Activated T-helper 2 cell treated with anti-CD3 and anti-CD28 coated beads, Interferon-gamma antibody, Interleukin-2, Interleukin-4, amounts not matched to agents 10 μg/mL and 5 μg/mL and 100 μg/mL, durations not matched to agents 14 hours and 24 hours and 36 hours (primary cell): ENCODE results near the gene EXOC6B. TPM values are rescaled to one million over a fixed set of nuclear protein-coding genes. Genes with fewer than 3 reads are reported as not detected.

Source experiments
- DNase-seq: peaks from one replicate; pipeline ENCODE4 v3.0.0; 2021; ENCODE audit warnings: low spot score
- H3K27ac Mint-ChIP-seq: one replicate; pipeline ENCODE4 v1.8.0; 2021; ENCODE audit warnings: mixed read lengths
- H3K27me3 Mint-ChIP-seq: one replicate; pipeline ENCODE4 v1.8.0; 2021; ENCODE audit warnings: low read depth, mixed read lengths
- H3K36me3 Mint-ChIP-seq: one replicate; pipeline ENCODE4 v1.8.0; 2021; ENCODE audit warnings: low read depth, mixed read lengths
- H3K4me1 Mint-ChIP-seq: one replicate; pipeline ENCODE4 v1.8.0; 2021; ENCODE audit warnings: low read depth, mixed read lengths
- H3K4me3 Mint-ChIP-seq: one replicate; pipeline ENCODE4 v1.8.0; 2021; ENCODE audit warnings: low read depth, mild to moderate bottlenecking, moderate library complexity, mixed read lengths
- H3K9me3 Mint-ChIP-seq: one replicate; pipeline ENCODE4 v1.8.0; 2021; ENCODE audit warnings: mixed read lengths
- intact Hi-C: fragments of 100-400 bp; cut with micrococcal nuclease; formaldehyde crosslinking; loops from one replicate; pipeline ENCODE4 v1.15.1; 2023
- total RNA-seq: library from RNA; stranded (reverse); gene quantifications from 2 replicates; pipeline ENCODE4 v1.2.3, GENCODE V29; 2022

The EXOC6B gene
- total RNA-seq, 1 donor from 2014 or later = 9.4 TPM

DNA sequence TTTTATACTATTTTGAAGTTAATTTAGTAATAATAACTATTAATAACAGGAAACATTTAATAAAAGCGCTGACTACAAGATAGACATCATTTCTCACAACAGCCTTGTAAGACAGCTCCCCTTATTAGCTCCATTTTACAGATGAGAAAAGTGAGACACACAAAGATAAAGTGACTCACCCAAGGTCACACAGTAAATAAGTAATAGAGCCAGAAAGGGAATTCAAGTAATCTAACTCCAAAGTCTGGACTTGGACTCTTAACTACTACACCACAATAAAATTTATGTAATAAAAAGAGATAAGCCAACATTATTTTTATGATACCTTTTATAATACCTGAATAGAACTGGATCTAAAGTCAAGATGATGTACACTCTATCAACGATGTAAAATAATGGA is 25.3 kb downstream of the EXOC6B start:
- intact Hi-C loops = no loop called here
- no peak for DNase-seq
- peaks cover 2% of the 10 kb centered on the region for H3K4me1 Mint-ChIP-seq
- no peaks in the 10 kb centered on the region for H3K9me3 Mint-ChIP-seq
- H3K4me3 Mint-ChIP-seq = no peak overlapping the region
- H3K27me3 Mint-ChIP-seq = no peaks in the 10 kb centered on the region
- H3K36me3 Mint-ChIP-seq = no peaks in the 10 kb centered on the region
- H3K27ac Mint-ChIP-seq = no peak overlapping the region

DNA sequence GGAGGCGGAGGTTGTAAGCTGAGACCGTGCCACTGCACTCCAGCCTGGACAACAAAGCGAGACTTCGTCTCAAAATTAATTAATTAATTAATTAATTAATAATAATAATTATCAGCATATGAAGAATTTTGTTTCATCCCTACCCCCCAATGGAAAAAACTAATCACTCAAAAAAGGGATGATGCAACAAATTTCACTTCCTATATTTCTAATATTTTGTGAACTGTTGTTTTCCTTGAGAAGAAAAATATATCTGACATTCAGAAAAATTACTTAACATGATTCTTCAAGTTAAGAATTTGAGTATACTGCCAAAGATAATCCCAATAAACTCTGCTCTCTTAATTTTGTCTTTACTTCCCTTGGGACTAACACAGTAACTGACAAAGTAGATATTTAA is 28.1 kb downstream of the EXOC6B start:
- Mint-ChIP-seq H3K4me3 (no peak overlapping the region), H3K9me3 (no peaks in the 10 kb centered on the region)

DNA sequence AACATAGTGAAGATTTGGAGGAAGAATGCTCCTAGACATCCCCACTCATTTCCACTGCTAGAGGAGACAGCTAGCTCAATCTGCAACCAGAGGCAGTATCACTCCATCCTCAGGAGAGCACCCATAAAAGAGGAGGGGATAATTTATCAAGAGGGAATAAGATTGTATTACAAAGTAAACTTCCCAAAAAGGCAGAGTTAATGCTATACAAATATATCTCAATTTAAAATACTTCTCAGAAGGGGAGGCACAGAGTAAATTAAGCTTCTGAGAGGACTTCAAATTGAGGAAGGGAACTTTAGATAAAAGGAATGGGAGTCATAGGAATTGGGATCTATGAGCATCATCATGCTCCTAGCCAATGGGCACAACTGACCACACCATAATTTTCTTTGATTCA is 29.1 kb downstream of the EXOC6B start:
- Mint-ChIP-seq H3K4me1 (peaks cover 9% of the 10 kb centered on the region), H3K27ac (no peak overlapping the region), H3K36me3 (no peaks in the 10 kb centered on the region), H3K4me3 (no peak overlapping the region), H3K9me3 (no peaks in the 10 kb centered on the region), H3K27me3 (no peaks in the 10 kb centered on the region)
- intact Hi-C loops = no loop called here
- DNase-seq = no peak

More for the DNA sequence above, 28.1 kb downstream of the EXOC6B start:
- intact Hi-C loops = no loop called here
- Mint-ChIP-seq H3K27ac (no peak overlapping the region), H3K4me1 (peaks cover 9% of the 10 kb centered on the region), H3K36me3 (no peaks in the 10 kb centered on the region), H3K27me3 (no peaks in the 10 kb centered on the region)
- DNase-seq = no peak

DNA sequence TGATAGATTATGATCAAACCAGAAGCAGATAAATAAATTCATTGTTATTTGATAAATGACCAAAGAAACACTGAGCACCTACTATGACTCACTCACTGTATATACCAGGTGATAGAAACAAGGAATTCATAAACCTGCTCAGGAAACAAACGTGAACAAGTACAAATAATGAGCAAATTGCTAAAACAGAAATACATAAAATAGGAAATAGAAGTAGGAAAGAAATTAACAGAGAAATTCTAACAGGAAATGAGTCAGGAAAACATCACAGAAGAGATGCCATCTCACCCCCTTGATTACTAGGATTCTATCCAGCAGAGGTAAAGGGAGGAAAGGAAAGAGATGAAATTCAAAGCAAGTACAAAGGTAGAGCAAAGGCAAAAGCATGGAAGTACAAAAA is 31.3 kb downstream of the EXOC6B start:
- no peak for DNase-seq
- Mint-ChIP-seq H3K27ac (no peak overlapping the region), H3K36me3 (no peaks in the 10 kb centered on the region), H3K4me3 (no peak overlapping the region), H3K27me3 (no peaks in the 10 kb centered on the region), H3K4me1 (peaks cover 9% of the 10 kb centered on the region), H3K9me3 (no peaks in the 10 kb centered on the region)
- intact Hi-C loops = no loop called here

DNA sequence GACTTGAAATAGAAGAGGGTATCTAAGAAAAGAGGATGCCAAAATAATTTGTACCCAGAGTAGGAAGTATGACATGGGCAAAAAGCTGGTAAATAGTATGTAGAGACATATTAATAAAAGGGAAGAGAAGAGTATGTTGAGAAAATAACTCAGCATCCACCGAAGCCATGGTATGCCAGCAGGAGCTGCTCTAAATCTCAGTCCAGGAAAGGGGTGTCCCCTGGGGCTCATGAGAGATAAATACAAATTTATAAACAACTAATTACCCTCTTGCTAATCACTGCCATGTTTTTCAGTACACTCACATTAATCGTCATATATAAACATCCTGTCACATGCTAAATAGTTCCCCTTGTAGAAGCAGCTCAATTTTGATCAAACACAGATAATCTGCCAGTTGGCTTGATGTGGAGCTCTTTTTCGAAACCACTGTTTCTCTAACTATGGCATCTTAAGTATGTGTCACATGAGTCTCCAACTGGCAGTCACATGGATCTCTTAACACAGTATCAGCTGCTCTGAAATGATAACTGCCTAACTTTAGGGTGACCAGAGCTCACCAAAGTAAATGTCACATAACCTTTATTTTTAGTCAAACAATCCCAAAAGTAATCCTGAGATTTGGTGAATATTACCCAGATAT is 31.9 kb downstream of the EXOC6B start:
- H3K4me1 Mint-ChIP-seq = peaks cover 9% of the 10 kb centered on the region
- H3K27me3 Mint-ChIP-seq = no peaks in the 10 kb centered on the region
- no peaks in the 10 kb centered on the region for H3K9me3 Mint-ChIP-seq
- H3K36me3 Mint-ChIP-seq = no peaks in the 10 kb centered on the region
- H3K4me3 Mint-ChIP-seq = no peak overlapping the region
- intact Hi-C loops = no loop called here
- DNase-seq = no peak
- H3K27ac Mint-ChIP-seq = no peak overlapping the region

DNA sequence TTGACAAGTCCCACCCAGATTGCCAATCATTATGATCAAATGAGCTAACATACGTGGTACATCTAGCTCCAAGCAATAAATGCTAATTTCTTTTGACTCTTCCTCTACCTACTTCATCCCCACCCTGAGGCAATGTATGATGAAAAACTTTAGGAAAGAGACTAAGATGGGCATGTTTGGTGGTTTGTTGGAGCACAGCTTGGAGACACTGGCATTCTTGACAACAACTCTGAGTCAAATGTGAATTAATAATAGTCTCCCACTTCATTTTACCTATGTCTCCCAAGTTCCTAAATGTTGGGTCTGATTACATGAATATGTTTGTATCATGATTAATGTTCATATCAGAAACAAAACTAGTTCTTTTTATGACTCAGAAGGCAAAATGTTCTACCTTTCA is 36.6 kb downstream of the EXOC6B start:
- Mint-ChIP-seq H3K27me3 (no peaks in the 10 kb centered on the region), H3K36me3 (no peaks in the 10 kb centered on the region), H3K4me3 (no peak overlapping the region), H3K27ac (no peak overlapping the region), H3K9me3 (no peaks in the 10 kb centered on the region), H3K4me1 (peaks cover 3% of the 10 kb centered on the region)
- intact Hi-C loops = no loop called here
- DNase-seq = no peak

DNA sequence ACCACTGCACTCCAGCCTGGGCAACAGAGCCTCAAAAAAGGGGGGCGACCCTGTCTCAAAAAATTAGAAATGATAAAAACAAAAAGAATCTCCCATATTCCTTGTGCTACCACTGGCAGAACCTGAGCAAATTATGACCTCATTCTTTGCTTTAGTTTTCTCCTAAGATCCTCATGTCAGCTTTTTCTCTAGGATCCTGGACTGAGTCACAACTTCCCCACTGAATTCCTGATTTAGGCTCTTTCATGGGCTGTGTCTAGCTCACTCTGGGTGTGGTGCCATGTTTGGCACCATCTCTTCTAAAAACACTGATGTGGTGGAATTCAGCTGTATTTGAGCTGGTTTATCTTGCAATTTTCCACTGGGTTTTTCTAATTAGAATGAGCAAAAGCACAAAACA is 37.1 kb downstream of the EXOC6B start:
- Mint-ChIP-seq H3K4me3 (no peak overlapping the region), H3K27ac (no peak overlapping the region), H3K27me3 (no peaks in the 10 kb centered on the region), H3K36me3 (no peaks in the 10 kb centered on the region), H3K4me1 (no peaks in the 10 kb centered on the region), H3K9me3 (no peaks in the 10 kb centered on the region)
- no peak for DNase-seq
- intact Hi-C loops = no loop called here

DNA sequence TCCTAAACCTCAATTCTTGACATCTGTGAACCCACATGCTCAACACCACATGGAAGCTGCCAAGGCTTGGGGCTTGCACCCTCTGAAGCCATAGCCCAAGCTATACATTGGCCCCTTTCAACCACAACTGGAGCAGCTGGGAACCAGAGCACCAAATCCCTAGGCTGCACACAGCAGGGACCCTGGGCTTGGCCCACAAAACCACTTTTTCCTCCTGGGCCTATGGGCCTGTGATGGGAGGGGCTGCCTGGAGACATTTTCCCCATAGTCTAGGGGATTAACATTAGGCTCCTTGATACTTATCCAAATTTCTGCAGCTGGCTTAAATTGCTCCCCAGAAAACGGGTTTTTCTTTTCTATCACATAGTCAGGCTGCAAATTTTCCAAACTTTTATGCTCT is 40.3 kb downstream of the EXOC6B start:
- peaks cover under 1% of the 10 kb centered on the region for H3K4me1 Mint-ChIP-seq
- no peak overlapping the region for H3K4me3 Mint-ChIP-seq
- peaks cover 1% of the 10 kb centered on the region for H3K27me3 Mint-ChIP-seq
- H3K36me3 Mint-ChIP-seq = no peaks in the 10 kb centered on the region
- intact Hi-C loops = no loop called here
- H3K9me3 Mint-ChIP-seq = no peaks in the 10 kb centered on the region
- H3K27ac Mint-ChIP-seq = no peak overlapping the region
- DNase-seq = no peak

DNA sequence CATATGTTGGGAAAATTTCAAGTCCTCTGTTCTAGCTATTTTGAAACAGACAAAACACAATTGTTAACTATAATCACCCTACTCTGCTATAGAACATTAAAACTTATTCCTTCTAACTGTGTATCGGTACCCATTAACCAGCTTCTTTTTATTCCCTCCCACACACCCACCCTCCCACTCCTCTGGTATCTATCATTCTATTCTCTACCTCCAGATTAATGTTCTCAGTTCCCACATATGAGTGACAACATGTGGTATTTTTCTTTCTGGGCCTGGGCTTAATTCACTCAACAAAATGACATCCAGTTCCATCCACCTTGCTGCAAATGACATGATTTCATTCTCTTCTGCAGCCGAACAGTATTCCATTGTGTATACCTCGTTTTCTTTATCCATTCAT is 43.3 kb downstream of the EXOC6B start:
- H3K9me3 Mint-ChIP-seq = no peaks in the 10 kb centered on the region
- H3K27ac Mint-ChIP-seq = no peak overlapping the region
- no peaks in the 10 kb centered on the region for H3K36me3 Mint-ChIP-seq
- intact Hi-C loops = no loop called here
- no peak overlapping the region for H3K4me3 Mint-ChIP-seq
- DNase-seq = no peak
- peaks cover 2% of the 10 kb centered on the region for H3K4me1 Mint-ChIP-seq
- peaks cover 1% of the 10 kb centered on the region for H3K27me3 Mint-ChIP-seq

DNA sequence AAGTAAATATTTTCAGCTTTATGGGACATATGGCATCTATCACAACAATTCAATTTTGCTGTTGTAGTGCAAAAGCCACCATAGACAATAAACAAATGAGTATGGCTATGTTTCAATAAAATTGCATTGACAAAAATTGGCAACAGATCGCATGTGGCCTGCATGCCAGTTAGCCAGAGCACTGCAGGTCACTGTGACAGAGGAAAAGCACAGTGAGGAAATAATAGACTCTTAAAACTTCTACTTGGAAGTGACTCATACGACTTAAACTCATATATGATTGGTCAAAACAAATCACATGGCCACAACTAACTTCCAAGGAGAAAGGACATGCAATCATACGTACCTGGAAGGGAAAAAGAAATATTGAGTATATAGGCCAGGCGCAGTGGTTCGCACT is 44.4 kb downstream of the EXOC6B start:
- no peaks in the 10 kb centered on the region for H3K9me3 Mint-ChIP-seq

DNA sequence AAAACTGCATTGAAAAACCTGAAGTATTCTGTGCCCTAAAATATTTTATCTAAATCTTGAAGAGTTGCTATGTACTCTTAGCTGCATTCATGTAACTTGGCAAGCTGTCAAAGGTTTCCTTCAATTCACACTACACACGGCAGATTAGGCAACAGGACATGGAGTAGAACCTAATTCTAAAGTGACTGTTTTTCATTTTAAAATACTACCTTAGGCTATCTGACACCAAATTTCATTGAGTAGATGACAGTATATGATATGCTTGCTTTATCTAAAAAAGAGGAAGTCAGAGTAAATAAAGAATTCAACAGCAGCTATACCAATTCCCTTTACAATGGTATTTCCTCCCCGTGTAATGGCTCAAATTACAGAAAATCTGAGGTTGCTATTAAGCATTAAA is 45.4 kb downstream of the EXOC6B start:
- intact Hi-C loops = no loop called here
- Mint-ChIP-seq H3K27me3 (peaks cover 2% of the 10 kb centered on the region), H3K4me1 (peaks cover 2% of the 10 kb centered on the region), H3K4me3 (no peak overlapping the region), H3K27ac (no peak overlapping the region), H3K9me3 (no peaks in the 10 kb centered on the region), H3K36me3 (no peaks in the 10 kb centered on the region)
- no peak for DNase-seq

More for the DNA sequence above, 44.4 kb downstream of the EXOC6B start:
- Mint-ChIP-seq H3K4me1 (peaks cover 2% of the 10 kb centered on the region), H3K27ac (no peak overlapping the region), H3K36me3 (no peaks in the 10 kb centered on the region), H3K27me3 (peaks cover 1% of the 10 kb centered on the region), H3K4me3 (no peak overlapping the region)
- no peak for DNase-seq
- intact Hi-C loops = no loop called here

DNA sequence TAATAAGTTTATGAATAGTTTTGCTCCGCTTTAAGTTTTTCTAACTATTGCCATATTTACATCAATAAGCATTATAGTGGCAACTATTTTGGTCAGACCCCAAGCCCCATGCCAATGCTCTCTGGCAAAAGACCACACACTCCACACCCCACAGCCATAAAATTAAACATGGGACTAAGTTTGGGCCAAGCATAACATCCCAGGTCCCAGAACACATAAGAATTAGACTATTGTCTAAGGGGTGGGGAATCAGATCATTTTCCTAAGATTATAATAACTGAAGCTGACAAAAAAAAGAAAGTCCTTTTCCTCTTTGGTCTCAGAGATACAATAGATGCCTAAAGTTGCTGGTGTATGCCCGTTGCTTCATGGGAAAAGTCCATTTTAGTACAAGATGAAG is 46.3 kb downstream of the EXOC6B start:
- H3K4me3 Mint-ChIP-seq = no peak overlapping the region
- DNase-seq = no peak
- no peaks in the 10 kb centered on the region for H3K9me3 Mint-ChIP-seq
- peaks cover 2% of the 10 kb centered on the region for H3K4me1 Mint-ChIP-seq
- intact Hi-C loops = no loop called here
- H3K27ac Mint-ChIP-seq = no peak overlapping the region
- H3K36me3 Mint-ChIP-seq = no peaks in the 10 kb centered on the region
- peaks cover 4% of the 10 kb centered on the region for H3K27me3 Mint-ChIP-seq

DNA sequence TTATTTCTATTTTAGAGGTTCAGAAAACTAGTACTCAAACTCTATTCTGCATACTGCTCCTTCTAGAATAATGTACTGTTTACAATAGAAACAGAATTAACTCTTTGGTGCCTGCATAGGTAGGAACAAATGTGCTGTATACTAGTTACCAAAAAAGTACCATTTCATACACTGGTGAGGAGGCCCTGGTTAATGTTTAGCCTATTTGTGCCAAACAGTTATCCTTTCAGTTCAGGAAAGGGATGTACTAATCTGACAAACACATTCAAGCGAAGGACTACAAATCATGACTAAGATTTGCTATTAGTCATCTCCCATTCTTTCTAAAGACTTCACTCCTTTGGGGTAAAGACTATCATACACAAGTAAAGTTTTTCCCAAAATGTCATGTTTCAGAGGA is 47.4 kb downstream of the EXOC6B start:
- no peaks in the 10 kb centered on the region for H3K9me3 Mint-ChIP-seq
- H3K4me3 Mint-ChIP-seq = no peak overlapping the region
- H3K4me1 Mint-ChIP-seq = peaks cover 2% of the 10 kb centered on the region
- H3K27ac Mint-ChIP-seq = no peak overlapping the region
- H3K27me3 Mint-ChIP-seq = peaks cover 3% of the 10 kb centered on the region
- H3K36me3 Mint-ChIP-seq = no peaks in the 10 kb centered on the region
- intact Hi-C loops = no loop called here
- DNase-seq = no peak
